K562 (cell line): Measurements from ENCODE around the gene CLSTN1. TPM values are rescaled to one million over a fixed set of nuclear protein-coding genes. Genes with fewer than 3 reads are reported as not detected.

Experiments
- ARID1B ChIP-seq: fragments of 450-650 bp; IDR thresholded peaks from 2 replicates; pipeline ENCODE4 v1.6.1; 2016; ENCODE audit warnings: antibody characterized with exemption, mild to moderate bottlenecking, inconsistent platforms
- ATF7 ChIP-seq: fragments of 450-650 bp; IDR thresholded peaks from 2 replicates; pipeline ENCODE4 v1.7.1; 2014; ENCODE audit warnings: mild to moderate bottlenecking, moderate library complexity
- C11orf30 ChIP-seq: fragments of 450-650 bp; IDR thresholded peaks from 2 replicates; pipeline ENCODE4 v1.6.1; 2016; ENCODE audit warnings: low read depth, mild to moderate bottlenecking
- CBFA2T3 ChIP-seq: fragments of 450-650 bp; IDR thresholded peaks from 2 replicates; pipeline ENCODE4 v1.6.1; 2017
- DPF2 ChIP-seq: fragments of 450-650 bp; IDR thresholded peaks from 2 replicates; pipeline ENCODE4 v1.6.1; 2016
- ELK1 ChIP-seq: sonication (generic); formaldehyde crosslinking; IDR thresholded peaks from 2 replicates; pipeline ENCODE4 v1.8.1; 2022; ENCODE audit warnings: missing genetic modification reagents
- FOSL1 ChIP-seq: fragments of 200-800 bp; sonication (Bioruptor generic); conservative IDR thresholded peaks from 2 replicates; pipeline ENCODE4 v1.6.1; 2016; ENCODE audit warnings: missing genetic modification characterization, missing compliant biosample characterization
- FUS ChIP-seq: fragments of 200-400 bp; formaldehyde crosslinking; optimal IDR thresholded peaks from 2 replicates; pipeline ENCODE3; 2017; ENCODE audit warnings: low read depth, low read length
- KDM4B ChIP-seq, 2 experiments: fragments of 450-650 bp in 1 of 2; sonication (generic) in 1 of 2; IDR thresholded peaks; 2 replicates each; pipeline ENCODE4 v1.6.1; 2016 to 2017; ENCODE audit warnings: borderline replicate concordance in 2 of 2, antibody characterized with exemption in 1 of 2, low read depth in 1 of 2, mild to moderate bottlenecking in 1 of 2
- NELFE ChIP-seq: IDR thresholded peaks from 2 replicates; pipeline ENCODE4 v1.6.1; 2011; ENCODE audit warnings: mild to moderate bottlenecking; ENCODE audit not compliant: insufficient read depth, insufficient read length
- PHF20 ChIP-seq: fragments of 450-650 bp; IDR thresholded peaks from 2 replicates; pipeline ENCODE4 v1.6.1; 2018; ENCODE audit not compliant: partially characterized antibody
- PRMT5 ChIP-seq: sonication (generic); formaldehyde crosslinking; IDR thresholded peaks from 2 replicates; pipeline ENCODE4 v1.5.0; 2020; ENCODE audit warnings: missing genetic modification reagents
- PTRF ChIP-seq: fragments of 450-650 bp; IDR thresholded peaks from 2 replicates; pipeline ENCODE4 v1.6.1; 2016; ENCODE audit warnings: mild to moderate bottlenecking, missing genetic modification characterization, missing compliant biosample characterization
- RUNX1 ChIP-seq: sonication (generic); IDR thresholded peaks from 2 replicates; pipeline ENCODE4 v1.6.1; 2016; ENCODE audit warnings: antibody characterized with exemption, low read depth
- SETDB1 ChIP-seq: IDR thresholded peaks from one replicate; pipeline ENCODE4 v1.6.1; 2012; ENCODE audit warnings: low read length, control low read depth, inconsistent platforms
- SMAD2 ChIP-seq: fragments of 150-350 bp; IDR thresholded peaks from 2 replicates; pipeline ENCODE4 v1.6.1; 2014; ENCODE audit warnings: low read depth, mild to moderate bottlenecking, low read length
- SMARCA4 ChIP-seq: fragments of 450-650 bp; IDR thresholded peaks from 2 replicates; pipeline ENCODE4 v1.6.1; 2016
- SRSF1 ChIP-seq: fragments of 200-400 bp; formaldehyde crosslinking; IDR thresholded peaks from 2 replicates; pipeline ENCODE4 v1.6.1; 2017; ENCODE audit warnings: mild to moderate bottlenecking, low read depth, low read length, moderate library complexity
- U2AF1 ChIP-seq: fragments of 200-400 bp; formaldehyde crosslinking; optimal IDR thresholded peaks from 2 replicates; pipeline ENCODE3; 2017; ENCODE audit warnings: mild to moderate bottlenecking, low read depth, low read length, moderate library complexity
- ZFX ChIP-seq: sonication (generic); formaldehyde crosslinking; IDR thresholded peaks from 2 replicates; pipeline ENCODE4 v1.8.0; 2022; ENCODE audit warnings: mild to moderate bottlenecking, missing genetic modification reagents, moderate library complexity
- ZNF184 ChIP-seq: sonication (generic); formaldehyde crosslinking; IDR thresholded peaks from 2 replicates; pipeline ENCODE4 v1.5.0; 2020; ENCODE audit warnings: missing genetic modification reagents
- ZNF280B ChIP-seq: fragments of 250-450 bp; sonication (Bioruptor Pico); IDR thresholded peaks from 2 replicates; pipeline ENCODE4 v1.5.1; 2021; ENCODE audit warnings: mild to moderate bottlenecking
- polyA plus RNA-seq, 8 experiments: library from polyadenylated mRNA; depleted of rRNA in 4 of 8; stranded (reverse) in 5 of 8; unstranded in 3 of 8; fragments of >200 nt; fragmentation: Nextera tagmentation in 2 of 8; fragmentation: Illumina TruSeq in 1 of 8; extraction: Ambion mirVana in 2 of 8; extraction: Trizol in 1 of 8; gene quantifications; 2 replicates each; pipeline versions ENCODE4 v1.2.1 to v1.2.3, GENCODE V29; 2011 to 2014; ENCODE audit warnings: inconsistent platforms in 1 of 8, missing spikeins in 1 of 8
- total RNA-seq, 7 experiments: library from RNA; depleted of rRNA in 6 of 7; stranded (reverse); fragments of >200 nt in 6 of 7; fragmentation: Illumina TruSeq in 2 of 7; extraction: Trizol in 2 of 7; gene quantifications; 2 replicates each; pipeline versions ENCODE4 v1.2.1 to v1.2.3, GENCODE V29; 2011 to 2021; ENCODE audit warnings: low replicate concordance in 1 of 7
- TF ChIP-seq, protein P1 (sequence below): fragments of 250-450 bp; sonication (Bioruptor Pico); IDR thresholded peaks from 2 replicates; pipeline ENCODE4 v1.5.0; 2021
- TF ChIP-seq, protein P2 (sequence below): IDR thresholded peaks from 2 replicates; pipeline ENCODE4 v1.6.1; 2012; ENCODE audit warnings: low read depth, low read length, improper control_type of control experiment, borderline replicate concordance
- TF ChIP-seq, protein P3 (sequence below), 2 experiments: fragments of 450-650 bp in 1 of 2; sonication (generic) in 1 of 2; formaldehyde crosslinking in 1 of 2; IDR thresholded peaks in 1 of 2; conservative IDR thresholded peaks in 1 of 2; 2 replicates each; pipeline versions ENCODE4 v1.6.1 to v1.8.1; 2016 to 2023; ENCODE audit warnings: mild to moderate bottlenecking in 2 of 2, moderate library complexity in 2 of 2, inconsistent platforms in 1 of 2, missing genetic modification reagents in 1 of 2

Gene CLSTN1
- total and polyA plus RNA-seq, 9 of the 15 experiments (the other 6 are each of a cell fraction or from before 2014, with no cell fraction given) = 1.1 to 32.5 (median 13.3) TPM

- TF ChIP-seq, protein P1, sequence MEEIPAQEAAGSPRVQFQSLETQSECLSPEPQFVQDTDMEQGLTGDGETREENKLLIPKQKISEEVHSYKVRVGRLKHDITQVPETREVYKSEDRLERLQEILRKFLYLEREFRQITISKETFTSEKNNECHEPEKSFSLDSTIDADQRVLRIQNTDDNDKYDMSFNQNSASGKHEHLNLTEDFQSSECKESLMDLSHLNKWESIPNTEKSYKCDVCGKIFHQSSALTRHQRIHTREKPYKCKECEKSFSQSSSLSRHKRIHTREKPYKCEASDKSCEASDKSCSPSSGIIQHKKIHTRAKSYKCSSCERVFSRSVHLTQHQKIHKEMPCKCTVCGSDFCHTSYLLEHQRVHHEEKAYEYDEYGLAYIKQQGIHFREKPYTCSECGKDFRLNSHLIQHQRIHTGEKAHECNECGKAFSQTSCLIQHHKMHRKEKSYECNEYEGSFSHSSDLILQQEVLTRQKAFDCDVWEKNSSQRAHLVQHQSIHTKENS (CRISPR knock-in tag) = no peak
- no peak for TF ChIP-seq ZNF280B (CRISPR knock-in tag)
- TF ChIP-seq, protein P2, sequence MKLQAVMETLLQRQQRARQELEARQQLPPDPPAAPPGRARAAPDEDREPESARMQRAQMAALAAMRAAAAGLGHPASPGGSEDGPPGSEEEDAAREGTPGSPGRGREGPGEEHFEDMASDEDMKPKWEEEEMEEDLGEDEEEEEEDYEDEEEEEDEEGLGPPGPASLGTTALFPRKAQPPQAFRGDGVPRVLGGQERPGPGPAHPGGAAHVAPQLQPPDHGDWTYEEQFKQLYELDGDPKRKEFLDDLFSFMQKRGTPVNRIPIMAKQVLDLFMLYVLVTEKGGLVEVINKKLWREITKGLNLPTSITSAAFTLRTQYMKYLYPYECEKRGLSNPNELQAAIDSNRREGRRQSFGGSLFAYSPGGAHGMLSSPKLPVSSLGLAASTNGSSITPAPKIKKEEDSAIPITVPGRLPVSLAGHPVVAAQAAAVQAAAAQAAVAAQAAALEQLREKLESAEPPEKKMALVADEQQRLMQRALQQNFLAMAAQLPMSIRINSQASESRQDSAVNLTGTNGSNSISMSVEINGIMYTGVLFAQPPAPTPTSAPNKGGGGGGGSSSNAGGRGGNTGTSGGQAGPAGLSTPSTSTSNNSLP = 0 out of 2 replicates have a peak, but pooled peaks have one; percentile 21
- TF ChIP-seq ARID1B = peak; percentile 58
- TF ChIP-seq SRSF1 = no peak
- TF ChIP-seq ZNF184 = no peak
- no peak for TF ChIP-seq U2AF1
- TF ChIP-seq, protein P3, sequence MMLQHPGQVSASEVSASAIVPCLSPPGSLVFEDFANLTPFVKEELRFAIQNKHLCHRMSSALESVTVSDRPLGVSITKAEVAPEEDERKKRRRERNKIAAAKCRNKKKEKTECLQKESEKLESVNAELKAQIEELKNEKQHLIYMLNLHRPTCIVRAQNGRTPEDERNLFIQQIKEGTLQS (IDR thresholded peaks at IDR 0.05) = peak; percentile 34; the same call in 1 of the 2 replicates
- TF ChIP-seq, protein P3 (CRISPR knock-in tag; conservative IDR thresholded peaks at IDR 0.05) = peak; percentile 44; the same call in 1 of the 2 replicates
- peak; percentile 72; the same call in 1 of the 2 replicates for TF ChIP-seq DPF2
- TF ChIP-seq SMAD2 = no peak
- TF ChIP-seq C11orf30 = no peak
- TF ChIP-seq PHF20 = no peak
- no peak for TF ChIP-seq PRMT5 (CRISPR knock-in tag)
- TF ChIP-seq FUS = no peak
- peak; percentile 67 for TF ChIP-seq SMARCA4
- TF ChIP-seq ZFX = no peak
- no peak for TF ChIP-seq KDM4B (IDR thresholded peaks at IDR 0.05; ENCODE audit: borderline replicate concordance in 2 of 2, low read depth in 1 of 2)
- no peak for TF ChIP-seq RUNX1
- TF ChIP-seq NELFE = no peak
- 0 out of 2 replicates have a peak, but pooled peaks have one; percentile 26 for TF ChIP-seq ATF7
- TF ChIP-seq PTRF (tag) = no peak
- peak; percentile 85 for TF ChIP-seq FOSL1 (tag)
- peak; percentile 48 for TF ChIP-seq CBFA2T3
- TF ChIP-seq ELK1 = no peak
- TF ChIP-seq SETDB1 = no peak
Measured at GRCh38 chr1:9714257-9714718, 109.5 kb downstream of the CLSTN1 start (continued).
